Coronary artery (tissue), 2 donors: ENCODE results near the gene DGAT2.

Experiments
- DNase-seq: peaks from one replicate; pipeline ENCODE4 v3.0.0-alpha.2; 2017; ENCODE audit warnings: low spot score
- H3K27ac ChIP-seq, 2 donors: fragments of 200-600 bp; sonication (generic); one replicate each; pipeline ENCODE4 v1.5.1; 2016 to 2019
- H3K4me3 ChIP-seq: fragments of 200-600 bp; sonication (generic); 2 replicates; pipeline ENCODE4 v1.5.1; 2016; ENCODE audit warnings: mild to moderate bottlenecking, moderate library complexity
- CTCF ChIP-seq: fragments of 200-600 bp; sonication (generic); IDR thresholded peaks from one replicate; pipeline ENCODE4 v1.5.1; 2019; ENCODE audit warnings: antibody characterized with exemption

Gene DGAT2

DNA sequence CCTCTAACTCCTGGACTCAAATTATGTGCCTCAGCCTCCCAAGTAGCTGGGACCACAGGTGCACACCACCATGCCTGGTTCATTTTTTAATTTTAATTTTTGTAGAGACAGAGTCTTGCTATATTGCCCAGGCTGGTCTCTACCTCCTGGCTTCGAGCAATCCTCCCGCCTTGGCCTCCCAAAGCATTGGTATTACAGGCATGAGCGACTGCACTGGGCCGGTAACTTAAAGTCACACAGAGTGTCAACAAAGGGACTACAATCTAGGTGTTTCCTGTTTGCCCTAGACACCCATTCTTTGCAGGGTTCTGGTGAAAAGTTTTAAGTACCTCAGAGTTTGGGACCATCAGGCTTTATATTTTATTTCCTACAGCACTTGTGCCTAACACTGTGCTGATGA, 54.8 kb downstream of the DGAT2 start:
- no peak overlapping the region for H3K27ac ChIP-seq
- DNase-seq, result no peak

DNA sequence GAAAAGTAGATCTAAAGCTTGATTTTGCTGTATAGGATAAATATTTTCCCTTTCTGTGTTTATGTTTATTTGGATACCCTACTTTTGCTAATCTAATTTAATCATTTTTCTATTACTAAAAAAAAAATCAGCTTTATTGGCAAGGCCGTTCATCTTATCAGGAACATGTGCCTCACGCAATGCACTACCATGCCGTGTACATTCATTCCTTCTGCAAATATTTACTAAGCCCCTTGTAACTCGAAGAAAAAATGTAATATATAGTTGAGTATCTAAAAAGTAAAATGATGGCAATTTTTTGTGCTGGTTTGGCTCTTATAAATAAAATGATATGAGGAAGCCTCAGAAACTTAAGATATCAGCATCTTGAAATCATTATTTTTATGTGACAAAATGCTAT, 55.4 kb downstream of the DGAT2 start:
- DNase-seq, result no peak
- H3K27ac ChIP-seq, result peak overlapping the region in 1 of 2 donors; percentile 2
- TF ChIP-seq CTCF, result no peak
- no peak overlapping the region for H3K4me3 ChIP-seq

More for the DNA sequence above, 54.8 kb downstream of the DGAT2 start:
- H3K4me3 ChIP-seq, result no peak overlapping the region
- no peak for TF ChIP-seq CTCF

DNA sequence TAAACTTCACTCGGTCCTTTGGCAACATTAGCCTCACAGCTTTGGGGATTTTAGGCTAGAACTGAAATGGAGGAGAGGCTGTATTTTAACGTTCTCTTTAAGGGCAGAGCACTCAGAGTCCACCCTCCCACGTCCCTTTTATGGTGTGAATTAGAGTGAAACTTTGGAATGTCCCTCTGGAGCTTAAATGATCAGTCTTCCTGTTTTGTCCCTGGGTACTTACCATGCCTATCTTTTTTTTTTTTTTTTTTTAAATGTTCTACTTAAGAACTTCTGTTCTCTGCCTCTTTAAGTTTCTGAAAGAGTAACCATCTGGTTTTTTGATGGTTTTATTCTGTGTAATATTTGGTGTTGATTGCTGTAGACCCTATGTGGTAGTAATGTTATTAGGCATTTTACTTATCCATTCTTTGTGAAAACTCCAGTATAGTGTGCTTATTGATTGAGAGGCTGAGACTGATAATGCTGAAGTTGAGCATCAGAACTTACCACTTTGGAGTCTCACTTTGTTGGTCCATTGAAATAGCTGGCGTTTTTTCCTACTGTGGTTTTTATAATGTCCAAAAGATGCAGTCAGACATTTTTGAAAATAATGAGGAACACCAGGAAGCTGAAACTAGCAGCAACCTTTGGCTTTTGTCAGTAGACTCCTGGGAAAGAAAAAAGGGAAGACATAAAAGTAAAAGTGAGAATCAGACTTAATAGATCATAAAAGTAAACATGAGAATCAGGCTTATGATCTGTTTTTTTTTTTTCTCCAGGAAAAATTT, 58.1 kb downstream of the DGAT2 start:
- H3K27ac ChIP-seq, result peak overlapping the region; percentile 4 to 83
- TF ChIP-seq CTCF, result no peak
- H3K4me3 ChIP-seq, result peak overlapping the region; percentile 36
- DNase-seq, result no peak

DNA sequence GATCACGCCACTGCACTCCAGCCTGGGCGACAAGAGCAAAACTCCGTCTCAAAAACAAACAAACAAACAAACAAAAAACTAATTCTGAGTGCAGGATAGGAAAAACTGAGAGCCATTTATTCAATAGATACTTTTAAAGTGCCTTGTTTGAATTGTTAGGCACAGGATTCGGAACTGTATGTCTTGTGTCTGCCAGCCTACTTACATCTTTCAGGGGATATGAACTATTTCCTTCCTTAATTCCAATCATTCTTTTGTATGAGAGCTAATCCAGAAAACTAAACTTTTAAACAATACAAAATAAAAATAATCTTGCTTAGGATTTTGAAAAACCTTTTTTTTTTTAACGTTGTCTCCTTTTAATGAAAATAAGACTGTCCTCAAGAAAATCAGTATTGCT, 59.0 kb downstream of the DGAT2 start:
- peak overlapping the region; percentile 4 to 83 for H3K27ac ChIP-seq
- peak overlapping the region; percentile 28 for H3K4me3 ChIP-seq
- DNase-seq, result no peak
- TF ChIP-seq CTCF, result no peak

DNA sequence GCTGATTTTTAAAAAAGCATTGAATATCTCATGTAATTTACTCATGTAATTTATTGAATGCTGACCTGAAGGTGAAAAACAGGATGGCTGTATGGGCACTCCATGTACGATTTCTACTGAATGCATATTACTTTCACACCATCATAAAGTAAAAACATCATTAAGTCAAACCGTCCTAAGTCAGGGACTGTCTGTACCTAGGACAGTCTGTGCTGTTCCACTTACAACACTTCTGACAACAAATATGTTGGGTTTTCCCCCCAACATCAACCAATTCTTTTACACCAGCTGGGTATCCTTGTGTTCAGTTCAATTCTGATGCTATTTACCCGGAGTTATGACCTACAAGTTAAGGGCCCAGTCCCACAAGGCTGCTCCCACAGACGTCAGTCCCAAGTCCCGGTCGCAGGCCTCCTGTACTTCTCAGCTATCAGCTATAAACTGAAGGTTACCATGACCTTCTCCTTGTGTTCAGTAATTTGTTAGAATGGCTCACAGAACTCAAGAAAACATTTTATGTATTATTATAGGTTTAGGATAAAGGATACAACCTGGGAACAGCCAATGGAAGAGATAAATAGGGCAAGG, 63.4 kb downstream of the DGAT2 start:
- no peak overlapping the region for H3K27ac ChIP-seq
- no peak overlapping the region for H3K4me3 ChIP-seq
- TF ChIP-seq CTCF, result no peak
- DNase-seq, result no peak

GRCh38 chr11:75834728-75835127, 66.2 kb downstream of the DGAT2 start:
- TF ChIP-seq CTCF, result no peak
- H3K27ac ChIP-seq, result no peak overlapping the region
- DNase-seq, result no peak
- H3K4me3 ChIP-seq, result no peak overlapping the region

GRCh38 chr11:75836417-75836816, 67.8 kb downstream of the DGAT2 start:
- TF ChIP-seq CTCF, result no peak
- Histone ChIP-seq H3K27ac (no peak overlapping the region), H3K4me3 (no peak overlapping the region)
- DNase-seq, result no peak
